GM21786 (cell line): ENCODE results near the gene ZNF471.

Source experiments
- ATAC-seq: cut with Tn5 transposase; IDR thresholded peaks from one replicate; pipeline ENCODE4 v1.9.1; 2021; ENCODE audit not compliant: unreplicated experiment

Gene ZNF471

GRCh38 chr19:56572589-56572988 lies 64.9 kb downstream of the ZNF471 start:
- ATAC-seq = no peak

GRCh38 chr19:56573914-56574313 lies 66.3 kb downstream of the ZNF471 start:
- ATAC-seq = no peak

DNA sequence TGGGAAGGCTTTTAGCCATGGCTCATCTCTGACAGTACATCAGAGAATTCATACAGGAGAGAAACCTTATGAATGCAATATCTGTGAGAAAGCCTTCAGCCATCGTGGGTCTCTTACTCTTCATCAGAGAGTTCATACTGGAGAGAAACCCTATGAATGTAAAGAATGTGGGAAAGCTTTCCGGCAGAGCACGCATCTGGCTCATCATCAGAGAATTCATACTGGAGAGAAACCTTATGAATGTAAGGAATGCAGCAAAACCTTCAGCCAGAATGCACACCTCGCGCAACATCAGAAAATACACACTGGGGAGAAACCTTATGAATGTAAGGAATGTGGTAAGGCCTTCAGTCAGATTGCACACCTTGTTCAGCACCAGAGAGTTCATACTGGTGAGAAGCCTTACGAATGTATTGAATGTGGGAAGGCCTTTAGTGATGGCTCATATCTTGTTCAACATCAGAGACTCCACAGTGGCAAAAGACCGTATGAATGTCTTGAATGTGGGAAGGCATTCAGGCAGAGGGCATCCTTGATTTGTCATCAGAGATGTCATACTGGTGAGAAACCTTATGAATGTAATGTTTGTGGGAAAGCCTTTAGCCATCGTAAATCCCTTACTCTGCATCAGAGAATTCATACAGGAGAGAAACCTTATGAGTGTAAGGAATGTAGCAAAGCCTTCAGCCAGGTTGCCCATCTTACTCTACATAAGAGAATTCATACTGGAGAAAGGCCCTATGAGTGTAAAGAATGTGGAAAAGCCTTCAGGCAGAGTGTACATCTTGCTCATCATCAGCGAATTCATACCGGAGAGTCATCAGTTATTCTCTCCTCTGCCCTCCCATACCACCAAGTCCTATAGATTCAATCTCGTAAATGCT lies 70.3 kb downstream of the ZNF471 start:
- ATAC-seq = no peak
